Endodermal cell (in vitro differentiated cells): ENCODE measurements around the gene NCKAP5. TPM values are rescaled to one million over a fixed set of nuclear protein-coding genes. Genes with fewer than 3 reads are reported as not detected.
A peak's percentile ranks its signal among the peaks of the same experiment; 100 is the strongest.

Experiments
- DNase-seq: peaks from one replicate; pipeline ENCODE4 v3.0.0-alpha.2; 2017
- H3K27ac ChIP-seq: 2 replicates; pipeline ENCODE4 v1.5.1; 2013; ENCODE audit warnings: mild to moderate bottlenecking, low read depth, low read length, moderate library complexity
- H3K27me3 ChIP-seq: 2 replicates; pipeline ENCODE4 v1.6.1; 2013; ENCODE audit warnings: mild to moderate bottlenecking, low read length, moderate library complexity; ENCODE audit not compliant: insufficient read depth, control insufficient read depth, poor library complexity, severe bottlenecking
- H3K36me3 ChIP-seq: 2 replicates; pipeline ENCODE4 v1.7.0; 2013; ENCODE audit warnings: mild to moderate bottlenecking, low read length, moderate library complexity; ENCODE audit not compliant: control insufficient read depth, insufficient read depth
- H3K4me1 ChIP-seq: one replicate; pipeline ENCODE4 v1.7.0; 2013; ENCODE audit warnings: low read length; ENCODE audit not compliant: control insufficient read depth, insufficient read depth
- H3K4me3 ChIP-seq: 2 replicates; pipeline ENCODE4 v1.5.1; 2013; ENCODE audit warnings: mild to moderate bottlenecking, low read length, moderate library complexity
- H3K9ac ChIP-seq: 2 replicates; pipeline ENCODE4 v1.6.1; 2013; ENCODE audit warnings: mild to moderate bottlenecking, low read length, moderate library complexity; ENCODE audit not compliant: poor library complexity, severe bottlenecking; ENCODE audit errors: extremely low read depth
- H3K9me3 ChIP-seq: 2 replicates; pipeline ENCODE4 v1.6.1; 2013; ENCODE audit warnings: mild to moderate bottlenecking, low read length, moderate library complexity; ENCODE audit not compliant: control insufficient read depth
- H3K27ac Mint-ChIP-seq: 2 replicates; pipeline ENCODE4 v1.8.0; 2020; ENCODE audit warnings: mixed read lengths
- H3K27me3 Mint-ChIP-seq: 2 replicates; pipeline ENCODE4 v1.8.0; 2021; ENCODE audit warnings: mild to moderate bottlenecking, mixed read lengths; ENCODE audit not compliant: insufficient read depth
- H3K36me3 Mint-ChIP-seq: 2 replicates; pipeline ENCODE4 v1.8.0; 2020; ENCODE audit warnings: low read depth, mixed read lengths
- H3K4me1 Mint-ChIP-seq: 2 replicates; pipeline ENCODE4 v1.8.0; 2020; ENCODE audit warnings: mixed read lengths
- H3K4me3 Mint-ChIP-seq: 2 replicates; pipeline ENCODE4 v1.8.0; 2020; ENCODE audit warnings: mild to moderate bottlenecking, moderate library complexity, mixed read lengths
- H3K9me3 Mint-ChIP-seq: 2 replicates; pipeline ENCODE4 v1.8.0; 2020; ENCODE audit warnings: mild to moderate bottlenecking, mixed read lengths
- WGBS, 2 experiments: methylation state at CpG; one replicate each; pipeline versions ENCODE4 v1.1.5 to v1.1.7; 2013; ENCODE audit warnings: missing lambda C conversion rate in 2 of 2, mixed read lengths in 1 of 2; ENCODE audit not compliant: insufficient coverage in 1 of 2, insufficient read length in 1 of 2; 5-methylcytosine and 5-hydroxymethylcytosine counted together
- total RNA-seq, 2 donors: library from RNA; stranded (reverse); fragmentation: NEBNext Ultra II Directional in 1 of 2; extraction: Animal tissue kit (Norgen Biotek cat#: 25700) in 1 of 2; gene quantifications; 2 replicates in 1 of 2; 3 replicates in 1 of 2; pipeline ENCODE4 v1.2.1, GENCODE V29; 2021
- TF ChIP-seq, protein P1 (sequence below): fragments of 200-600 bp; sonication (generic); conservative IDR thresholded peaks from 2 replicates; pipeline ENCODE4 v1.5.0; 2021; ENCODE audit warnings: antibody characterized with exemption, mild to moderate bottlenecking

NCKAP5 gene
- total RNA-seq, 2 donors from 2014 or later, result 0.58 to 0.92 TPM

- no peak overlapping the region for H3K27ac ChIP-seq
- H3K36me3 ChIP-seq, result no peaks in the 10 kb centered on the region
- peak; percentile 59 for DNase-seq
- H3K4me3 ChIP-seq, result no peak overlapping the region
- no peaks in the 10 kb centered on the region for H3K36me3 Mint-ChIP-seq
- H3K27me3 Mint-ChIP-seq, result no peaks in the 10 kb centered on the region
- H3K9ac ChIP-seq, result no peak overlapping the region
- peaks cover 2% of the 10 kb centered on the region for H3K4me1 Mint-ChIP-seq
- H3K9me3 ChIP-seq, result no peaks in the 10 kb centered on the region
- TF ChIP-seq, protein P1, sequence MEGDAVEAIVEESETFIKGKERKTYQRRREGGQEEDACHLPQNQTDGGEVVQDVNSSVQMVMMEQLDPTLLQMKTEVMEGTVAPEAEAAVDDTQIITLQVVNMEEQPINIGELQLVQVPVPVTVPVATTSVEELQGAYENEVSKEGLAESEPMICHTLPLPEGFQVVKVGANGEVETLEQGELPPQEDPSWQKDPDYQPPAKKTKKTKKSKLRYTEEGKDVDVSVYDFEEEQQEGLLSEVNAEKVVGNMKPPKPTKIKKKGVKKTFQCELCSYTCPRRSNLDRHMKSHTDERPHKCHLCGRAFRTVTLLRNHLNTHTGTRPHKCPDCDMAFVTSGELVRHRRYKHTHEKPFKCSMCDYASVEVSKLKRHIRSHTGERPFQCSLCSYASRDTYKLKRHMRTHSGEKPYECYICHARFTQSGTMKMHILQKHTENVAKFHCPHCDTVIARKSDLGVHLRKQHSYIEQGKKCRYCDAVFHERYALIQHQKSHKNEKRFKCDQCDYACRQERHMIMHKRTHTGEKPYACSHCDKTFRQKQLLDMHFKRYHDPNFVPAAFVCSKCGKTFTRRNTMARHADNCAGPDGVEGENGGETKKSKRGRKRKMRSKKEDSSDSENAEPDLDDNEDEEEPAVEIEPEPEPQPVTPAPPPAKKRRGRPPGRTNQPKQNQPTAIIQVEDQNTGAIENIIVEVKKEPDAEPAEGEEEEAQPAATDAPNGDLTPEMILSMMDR, result no peak
- no peak overlapping the region for H3K27ac Mint-ChIP-seq
- no peaks in the 10 kb centered on the region for H3K9me3 Mint-ChIP-seq
- H3K4me1 ChIP-seq, result no peaks in the 10 kb centered on the region
- H3K4me3 Mint-ChIP-seq, result no peak overlapping the region
- WGBS, 2 experiments, result 91 to 92% methylated on average over 5 to 9 of the region's 9 CpGs
- no peaks in the 10 kb centered on the region for H3K27me3 ChIP-seq
These were observed 690.3 kb downstream of the NCKAP5 start for GRCh38 chr2:132877923-132878322.

- Mint-ChIP-seq H3K36me3 (no peaks in the 10 kb centered on the region), H3K4me1 (peaks cover 2% of the 10 kb centered on the region), H3K4me3 (no peak overlapping the region), H3K27ac (no peak overlapping the region), H3K9me3 (no peaks in the 10 kb centered on the region), H3K27me3 (no peaks in the 10 kb centered on the region)
- DNase-seq, result no peak
- Histone ChIP-seq H3K9me3 (no peaks in the 10 kb centered on the region), H3K4me1 (no peaks in the 10 kb centered on the region), H3K4me3 (no peak overlapping the region), H3K9ac (no peak overlapping the region), H3K27ac (no peak overlapping the region), H3K27me3 (no peaks in the 10 kb centered on the region), H3K36me3 (no peaks in the 10 kb centered on the region)
- TF ChIP-seq, protein P1, result no peak
- 93 to 98% methylated on average over 4 to 5 of the region's 5 CpGs for WGBS, 2 experiments
These were observed 691.4 kb downstream of the NCKAP5 start for GRCh38 chr2:132876745-132877391.

- peak; percentile 48 for DNase-seq
These were observed 693.1 kb downstream of the NCKAP5 start for GRCh38 chr2:132875193-132875592.

More at GRCh38 chr2:132875193-132875592, 693.1 kb downstream of the NCKAP5 start:
- H3K4me1 Mint-ChIP-seq, result peaks cover 2% of the 10 kb centered on the region
- Histone ChIP-seq H3K27me3 (no peaks in the 10 kb centered on the region), H3K27ac (no peak overlapping the region), H3K4me3 (no peak overlapping the region), H3K4me1 (no peaks in the 10 kb centered on the region), H3K9ac (no peak overlapping the region), H3K36me3 (no peaks in the 10 kb centered on the region), H3K9me3 (no peaks in the 10 kb centered on the region)
- TF ChIP-seq, protein P1, result peak; percentile 29
- H3K27me3 Mint-ChIP-seq, result no peaks in the 10 kb centered on the region
- H3K9me3 Mint-ChIP-seq, result no peaks in the 10 kb centered on the region
- H3K36me3 Mint-ChIP-seq, result no peaks in the 10 kb centered on the region
- H3K27ac Mint-ChIP-seq, result no peak overlapping the region
- 57 to 84% methylated on average over 1 to 3 of the region's 3 CpGs for WGBS, 2 experiments
- no peak overlapping the region for H3K4me3 Mint-ChIP-seq
